ENCODE results near the gene AKAP8. TPM values are rescaled to one million over a fixed set of nuclear protein-coding genes. Genes with fewer than 3 reads are reported as not detected.

Gene AKAP8
- total and polyA plus RNA-seq, 2 of the 4 experiments (the other 2 are of a cell fraction): 12.2 to 13.4 TPM

GRCh38 chr19:15404780-15405211, 25.2 kb upstream of the AKAP8 start:
- dilution Hi-C loops (cut with HindIII; ENCODE audit: low sequenced_read_pairs, unreplicated experiment) (no loop called here), in situ Hi-C loops (cut with MboI; ENCODE audit: low sequenced_read_pairs) (loop anchor here (25.0 kb wide), 1 partner anchor 783 kb away; the partner anchor contains the start of genes AP1M1 and FAM32A), intact Hi-C loops (cut with micrococcal nuclease) (no loop called here)
- Histone ChIP-seq H3K79me1 (ENCODE audit: low read depth in 1 of 2, low read length in 2 of 2) (peaks cover 11 to 73% of the 10 kb centered on the region in 2 experiments), H2AK5ac (ENCODE audit: low read depth, low read length) (no peak overlapping the region), H2AFZ (replicated peaks; ENCODE audit: low read length, poor library complexity) (no peak overlapping the region), H2BK20ac (ENCODE audit: low read depth, low read length) (no peak overlapping the region), H3K14ac (replicated peaks; ENCODE audit: low read depth, low read length) (no peak overlapping the region), H3K4me1 (ENCODE audit: control insufficient read depth, insufficient read depth, low read length) (peaks cover 7% of the 10 kb centered on the region; the same call in 1 of the 2 replicates), H3K27me3 (ENCODE audit: control insufficient read depth, insufficient read depth, low read length) (no peaks in the 10 kb centered on the region), H4K20me1 (ENCODE audit: insufficient read depth, low read length) (peaks cover 82% of the 10 kb centered on the region), H3K9me1 (ENCODE audit: insufficient read depth, low read length) (no peaks in the 10 kb centered on the region; the same call in 1 of the 2 replicates), H3K9me3 (ENCODE audit: control insufficient read depth, insufficient read depth, low read length) (no peaks in the 10 kb centered on the region), H3K4me2 (ENCODE audit: low read depth, low read length) (no peak overlapping the region), H2BK120ac (ENCODE audit: low read depth, low read length) (no peak overlapping the region), H3K4ac (ENCODE audit: low read depth, low read length) (no peak overlapping the region), H3K4me3 (ENCODE audit: insufficient read depth, low read depth, low read length) (no peak overlapping the region), H4K8ac (ENCODE audit: low read depth in 2 of 2, low read length in 2 of 2) (no peak overlapping the region), H2BK5ac (ENCODE audit: low read depth, low read length, poor library complexity, severe bottlenecking) (no peak overlapping the region), H3K27ac (ENCODE audit: insufficient read depth, low read length) (no peak overlapping the region), H2AK9ac (replicated peaks; ENCODE audit: low read depth, low read length, poor library complexity) (no peak overlapping the region), H3K56ac (ENCODE audit: extremely low read depth, insufficient read depth, low read length) (no peak overlapping the region), H3K9ac (ENCODE audit: low read depth, low read length) (no peak overlapping the region), H2BK15ac (ENCODE audit: low read depth, low read length) (no peak overlapping the region), H3K18ac (ENCODE audit: low read depth, low read length) (no peak overlapping the region), H4K91ac (ENCODE audit: insufficient read depth, low read depth, low read length) (no peak overlapping the region), H3K36me3 (ENCODE audit: control insufficient read depth, insufficient read depth, low read length) (peaks cover 50% of the 10 kb centered on the region), H4K5ac (ENCODE audit: low read depth, low read length) (no peak overlapping the region), H3K23ac (ENCODE audit: low read depth, low read length) (no peak overlapping the region)
- no TSS peak for BruUV-seq (replicated peaks)
- POLR2A ChIA-PET (ENCODE audit: unreplicated experiment): interaction anchor here (1.2 kb wide), 1 partner anchor 14 kb away, joined by 4 read pairs; the partner anchor contains the start of gene AKAP8L
- peak; percentile 83 for ATAC-seq (ENCODE audit: low read depth)
- TF ChIP-seq USF2 (IDR thresholded peaks at IDR 0.05; ENCODE audit: low read depth, low read length): no peak
- CTCF ChIA-PET: interaction anchor here (0.8 to 1.0 kb wide), 3 partner anchors 10 to 15 kb away, joined by 3 to 5 read pairs (median 3); no protein-coding TSS in a partner anchor
- 80% methylated on average over 1 of the region's 3 CpGs; no CpG with 5 or more reads in 1 of the 2 experiments for WGBS, 2 experiments (ENCODE audit: extremely low coverage in 2 of 2, insufficient read length in 1 of 2)
- DNase-seq: no peak

All from IMR-90 (cell line).